Endothelial cell of umbilical vein (primary cell): ENCODE measurements around the gene DENND1C. TPM values are rescaled to one million over a fixed set of nuclear protein-coding genes. Genes with fewer than 3 reads are reported as not detected.

Experiments
- BruUV-seq: library from RNA; stranded (reverse); fragments of 400-500 nt; replicated peaks from 2 replicates; lab custom pipeline; 2021; lab: Mats Ljungman, UMichigan
- CTCF ChIA-PET: fragments of 300-600, 350-600 bp; sonication (Branson Sonifier 250); formaldehyde crosslinking; loops from one replicate; lab custom pipeline; 2021; ENCODE audit warnings: antibody characterized with exemption, inconsistent platforms; lab: Charles Lee
- POLR2A ChIA-PET: fragments of 300-600, 350-600 bp; sonication (Branson Sonifier 250); formaldehyde crosslinking; loops from one replicate; lab custom pipeline; 2021; ENCODE audit warnings: antibody characterized with exemption, inconsistent platforms; lab: Charles Lee
- DNase-seq: peaks from one replicate; pipeline ENCODE4 v3.0.0-alpha.2; 2011; ENCODE audit warnings: low read depth, low spot score
- FAIRE-seq: peaks from 2 replicates; lab custom pipeline; 2011; peaks lifted over from hg19 to GRCh38; lab: Jason Lieb, UNC
- H2AFZ ChIP-seq: 2 replicates; pipeline ENCODE4 v1.6.0; 2012; ENCODE audit warnings: low read depth, low read length, control low read depth, inconsistent platforms
- H3K27ac ChIP-seq: 2 replicates; pipeline ENCODE4 v1.5.1; 2011; ENCODE audit warnings: low read depth, mild to moderate bottlenecking, control low read depth, low read length, moderate library complexity; ENCODE audit not compliant: insufficient read depth
- H3K27me3 ChIP-seq, 2 experiments: 2 replicates each; pipeline versions ENCODE4 v1.6.0 to v1.6.1; 2011; ENCODE audit warnings: low read length in 2 of 2, mixed read lengths in 1 of 2; ENCODE audit not compliant: control insufficient read depth in 2 of 2, insufficient read depth in 2 of 2
- H3K36me3 ChIP-seq, 2 experiments: 2 replicates in 1 of 2; 3 replicates in 1 of 2; pipeline ENCODE4 v1.5.1; 2011; ENCODE audit warnings: low read length in 2 of 2, mild to moderate bottlenecking in 1 of 2, moderate library complexity in 1 of 2; ENCODE audit not compliant: control insufficient read depth in 2 of 2, insufficient read depth in 2 of 2; ENCODE audit errors: extremely low read depth in 1 of 2
- H3K4me1 ChIP-seq: 3 replicates; pipeline ENCODE4 v1.5.1; 2011; ENCODE audit warnings: mild to moderate bottlenecking, low read length; ENCODE audit not compliant: control insufficient read depth, insufficient read depth; ENCODE audit errors: extremely low read depth
- H3K4me2 ChIP-seq: 2 replicates; pipeline ENCODE4 v1.6.1; 2011; ENCODE audit warnings: low read length, control low read depth, mixed read lengths; ENCODE audit not compliant: insufficient read depth
- H3K4me3 ChIP-seq, 3 experiments: fragments of 200-600 bp in 1 of 3; sonication (generic), shearing (Covaris generic) in 1 of 3; replicated peaks in 1 of 3; 2 replicates each; pipeline ENCODE4 v1.5.1; 2011 to 2016; ENCODE audit warnings: control low read depth in 3 of 3, low read length in 3 of 3, mild to moderate bottlenecking in 2 of 3, inconsistent platforms in 1 of 3, low read depth in 1 of 3, moderate library complexity in 1 of 3; ENCODE audit not compliant: insufficient read depth in 1 of 3
- H3K79me2 ChIP-seq: 2 replicates; pipeline ENCODE4 v1.6.0; 2012; ENCODE audit warnings: low read length, inconsistent platforms; ENCODE audit not compliant: control insufficient read depth, insufficient read depth
- H3K9ac ChIP-seq: replicated peaks from 2 replicates; pipeline ENCODE3; 2011; ENCODE audit warnings: low read length, control low read depth; ENCODE audit not compliant: insufficient read depth; ENCODE audit errors: extremely low read depth
- H3K9me1 ChIP-seq: replicated peaks from 3 replicates; pipeline ENCODE4 v1.6.0; 2011; ENCODE audit warnings: mild to moderate bottlenecking, low read length; ENCODE audit not compliant: control insufficient read depth, insufficient read depth; ENCODE audit errors: extremely low read depth
- H3K9me3 ChIP-seq: replicated peaks from 2 replicates; pipeline ENCODE4 v1.5.1; 2012; ENCODE audit warnings: low read length, inconsistent platforms; ENCODE audit not compliant: control insufficient read depth, insufficient read depth
- H4K20me1 ChIP-seq: replicated peaks from 2 replicates; pipeline ENCODE3; 2011; ENCODE audit warnings: mild to moderate bottlenecking, low read length; ENCODE audit not compliant: control insufficient read depth, insufficient read depth; ENCODE audit errors: extremely low read depth
- EZH2 ChIP-seq: IDR thresholded peaks from 2 replicates; pipeline ENCODE4 v1.6.1; 2012; ENCODE audit warnings: borderline replicate concordance, low read depth, mild to moderate bottlenecking, moderate library complexity, low read length, inconsistent platforms; ENCODE audit not compliant: severe bottlenecking
- FOS ChIP-seq: IDR thresholded peaks from 2 replicates; pipeline ENCODE4 v1.6.1; 2011; ENCODE audit warnings: mild to moderate bottlenecking, low read length, moderate library complexity, borderline replicate concordance; ENCODE audit not compliant: insufficient read depth
- GATA2 ChIP-seq: IDR thresholded peaks from 2 replicates; pipeline ENCODE4 v1.7.0; 2011; ENCODE audit warnings: low read depth, mild to moderate bottlenecking, moderate library complexity, mixed read lengths, low read length; ENCODE audit not compliant: insufficient read length, insufficient read depth
- JUN ChIP-seq: IDR thresholded peaks from 2 replicates; pipeline ENCODE4 v1.6.1; 2011; ENCODE audit warnings: borderline replicate concordance, low read depth; ENCODE audit not compliant: insufficient read length, insufficient read depth
- MAX ChIP-seq: IDR thresholded peaks from 2 replicates; pipeline ENCODE4 v1.6.1; 2011; ENCODE audit not compliant: insufficient read depth, insufficient read length
- MYC ChIP-seq: IDR thresholded peaks from one replicate; pipeline ENCODE4 v1.6.1; 2011; ENCODE audit warnings: mild to moderate bottlenecking, low read depth, low read length
- POLR2A ChIP-seq: IDR thresholded peaks from 2 replicates; pipeline ENCODE4 v1.6.1; 2012; ENCODE audit warnings: low read depth, mild to moderate bottlenecking, control low read depth, low read length
- POLR2AphosphoS5 ChIP-seq: IDR thresholded peaks from 2 replicates; pipeline ENCODE4 v1.6.1; 2012; ENCODE audit warnings: low read depth, mild to moderate bottlenecking, control low read depth, low read length, moderate library complexity; ENCODE audit not compliant: insufficient read depth
- dilution Hi-C: fragments of 300-500 bp; cut with MboI; formaldehyde crosslinking; loops from one replicate; pipeline ENCODE4 v1.15.0; 2019; ENCODE audit warnings: low sequenced_read_pairs; ENCODE audit not compliant: extremely low pct_ligation_motif_present
- intact Hi-C: fragments of 100-400 bp; cut with micrococcal nuclease; formaldehyde crosslinking; loops from one replicate; pipeline ENCODE4 v1.10.0; 2022
- polyA plus RNA-seq, 4 experiments: library from polyadenylated mRNA; depleted of rRNA in 3 of 4; stranded (reverse) in 3 of 4; unstranded in 1 of 4; fragments of >200 nt; gene quantifications; 2 replicates each; pipeline versions ENCODE4 v1.2.1 to v1.2.3, GENCODE V29; 2011 to 2012; ENCODE audit warnings: missing spikeins in 1 of 4
- total RNA-seq: library from RNA; stranded (reverse); gene quantifications from 2 replicates; pipeline ENCODE4 v1.2.3, GENCODE V29; 2021
- TF ChIP-seq, protein P1 (sequence below), 2 donors: IDR thresholded peaks; 1 replicate in 1 of 2; 2 replicates in 1 of 2; pipeline ENCODE4 v1.5.1; 2011; ENCODE audit warnings: low read length in 2 of 2, mild to moderate bottlenecking in 2 of 2, moderate library complexity in 2 of 2, control low read depth in 1 of 2, inconsistent platforms in 1 of 2, low read depth in 1 of 2; ENCODE audit not compliant: insufficient read depth in 1 of 2; ENCODE audit errors: extremely low read depth in 1 of 2

DENND1C gene
- total and polyA plus RNA-seq, 2 donors (not counting 3 experiments of a cell fraction or from before 2014, with no cell fraction given): not detected

GRCh38 chr19:6464070-6464873, 17.3 kb downstream of the DENND1C start, which contains the start of gene CRB3:
TSS of gene CRB3 (plus strand) at chr19:6464271. CDS start at chr19:6464702, 431 bp downstream.
- no TSS peak for BruUV-seq
- H3K79me2 ChIP-seq: no peaks in the 10 kb centered on the region
- H3K4me3 ChIP-seq: no peak within 1 kb of the TSS
- dilution Hi-C loops (no loop called here), intact Hi-C loops (loop anchor here (5.0 kb wide), 1 partner anchor 398 kb away; no protein-coding TSS in a partner anchor)
- H3K36me3 ChIP-seq: no peaks in the 10 kb centered on the region
- no peak within 1 kb of the TSS for H3K4me2 ChIP-seq
- DNase-seq (no peak), FAIRE-seq (no peak)
- H3K27ac ChIP-seq: no peak within 1 kb of the TSS
- peak; percentile 23 for TF ChIP-seq EZH2
- no peak for TF ChIP-seq POLR2AphosphoS5
- peaks cover 8 to 16% of the 10 kb centered on the region in 2 experiments for H3K27me3 ChIP-seq
- CTCF ChIA-PET: interaction anchor here (0.6 kb wide), 1 partner anchor 399 kb away, joined by 3 read pairs; no protein-coding TSS in a partner anchor
- H3K9me1 ChIP-seq: no peaks in the 10 kb centered on the region
- no peak within 1 kb of the TSS for H2AFZ ChIP-seq
- POLR2A ChIA-PET: interaction anchor here (0.6 kb wide), 1 partner anchor 110 kb away, joined by 6 read pairs; no protein-coding TSS in a partner anchor
- no peaks in the 10 kb centered on the region for H3K9me3 ChIP-seq
- H3K9ac ChIP-seq: no peak within 1 kb of the TSS
- no peaks in the 10 kb centered on the region for H4K20me1 ChIP-seq
- peaks cover 2% of the 10 kb centered on the region for H3K4me1 ChIP-seq

GRCh38 chr19:6460099-6460884, 21.3 kb downstream of the DENND1C start:
- peaks cover 7% of the 10 kb centered on the region for H3K4me1 ChIP-seq
- H3K9me3 ChIP-seq: no peaks in the 10 kb centered on the region
- H3K4me3 ChIP-seq: peak overlapping the region; percentile 54 to 72 (median 58)
- H3K36me3 ChIP-seq: no peaks in the 10 kb centered on the region
- CTCF ChIA-PET: interaction anchor here (1.1 to 1.3 kb wide), 2 partner anchors 35 to 56 kb away, joined by 3 to 5 read pairs; partner anchors contain the start of gene KHSRP
- FAIRE-seq: peak; percentile 92
- no peak overlapping the region for H3K27ac ChIP-seq
- dilution Hi-C loops (no loop called here), intact Hi-C loops (loop anchor here (1.0 to 5.0 kb wide), 2 partner anchors 35 to 402 kb away; no protein-coding TSS in a partner anchor)
- H3K27me3 ChIP-seq: peaks cover 7 to 15% of the 10 kb centered on the region in 2 experiments
- no peaks in the 10 kb centered on the region for H3K79me2 ChIP-seq
- POLR2A ChIA-PET: no interaction called here
- H3K4me2 ChIP-seq: peak overlapping the region; percentile 90
- BruUV-seq: no TSS peak
- no peaks in the 10 kb centered on the region for H3K9me1 ChIP-seq
- no peak overlapping the region for H3K9ac ChIP-seq
- peak; percentile 95 for DNase-seq
- peak overlapping the region; percentile 98 for H2AFZ ChIP-seq
- no peaks in the 10 kb centered on the region for H4K20me1 ChIP-seq
- no peak for TF ChIP-seq GATA2
- no peak for TF ChIP-seq POLR2A
- peak; percentile 6 for TF ChIP-seq FOS
- TF ChIP-seq MYC: no peak
- no peak for TF ChIP-seq EZH2
- TF ChIP-seq POLR2AphosphoS5: no peak
- no peak for TF ChIP-seq JUN
- TF ChIP-seq, protein P1, sequence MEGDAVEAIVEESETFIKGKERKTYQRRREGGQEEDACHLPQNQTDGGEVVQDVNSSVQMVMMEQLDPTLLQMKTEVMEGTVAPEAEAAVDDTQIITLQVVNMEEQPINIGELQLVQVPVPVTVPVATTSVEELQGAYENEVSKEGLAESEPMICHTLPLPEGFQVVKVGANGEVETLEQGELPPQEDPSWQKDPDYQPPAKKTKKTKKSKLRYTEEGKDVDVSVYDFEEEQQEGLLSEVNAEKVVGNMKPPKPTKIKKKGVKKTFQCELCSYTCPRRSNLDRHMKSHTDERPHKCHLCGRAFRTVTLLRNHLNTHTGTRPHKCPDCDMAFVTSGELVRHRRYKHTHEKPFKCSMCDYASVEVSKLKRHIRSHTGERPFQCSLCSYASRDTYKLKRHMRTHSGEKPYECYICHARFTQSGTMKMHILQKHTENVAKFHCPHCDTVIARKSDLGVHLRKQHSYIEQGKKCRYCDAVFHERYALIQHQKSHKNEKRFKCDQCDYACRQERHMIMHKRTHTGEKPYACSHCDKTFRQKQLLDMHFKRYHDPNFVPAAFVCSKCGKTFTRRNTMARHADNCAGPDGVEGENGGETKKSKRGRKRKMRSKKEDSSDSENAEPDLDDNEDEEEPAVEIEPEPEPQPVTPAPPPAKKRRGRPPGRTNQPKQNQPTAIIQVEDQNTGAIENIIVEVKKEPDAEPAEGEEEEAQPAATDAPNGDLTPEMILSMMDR (IDR thresholded peaks at IDR 0.05; ENCODE audit: extremely low read depth in 1 of 2, insufficient read depth in 1 of 2, low read depth in 1 of 2, low read length in 2 of 2): peak; percentile 63 to 65
- no peak for TF ChIP-seq MAX
